SH-SY5Y (cell line): ENCODE data around the gene OTOG.

Source experiments
- GATA2 ChIP-seq: IDR thresholded peaks from 2 replicates; pipeline ENCODE4 v1.6.1; 2011; ENCODE audit warnings: mild to moderate bottlenecking, low read depth, low read length
- GATA3 ChIP-seq: IDR thresholded peaks from 2 replicates; pipeline ENCODE4 v1.6.1; 2011; ENCODE audit warnings: low read depth, mild to moderate bottlenecking, low read length, moderate library complexity

DNA sequence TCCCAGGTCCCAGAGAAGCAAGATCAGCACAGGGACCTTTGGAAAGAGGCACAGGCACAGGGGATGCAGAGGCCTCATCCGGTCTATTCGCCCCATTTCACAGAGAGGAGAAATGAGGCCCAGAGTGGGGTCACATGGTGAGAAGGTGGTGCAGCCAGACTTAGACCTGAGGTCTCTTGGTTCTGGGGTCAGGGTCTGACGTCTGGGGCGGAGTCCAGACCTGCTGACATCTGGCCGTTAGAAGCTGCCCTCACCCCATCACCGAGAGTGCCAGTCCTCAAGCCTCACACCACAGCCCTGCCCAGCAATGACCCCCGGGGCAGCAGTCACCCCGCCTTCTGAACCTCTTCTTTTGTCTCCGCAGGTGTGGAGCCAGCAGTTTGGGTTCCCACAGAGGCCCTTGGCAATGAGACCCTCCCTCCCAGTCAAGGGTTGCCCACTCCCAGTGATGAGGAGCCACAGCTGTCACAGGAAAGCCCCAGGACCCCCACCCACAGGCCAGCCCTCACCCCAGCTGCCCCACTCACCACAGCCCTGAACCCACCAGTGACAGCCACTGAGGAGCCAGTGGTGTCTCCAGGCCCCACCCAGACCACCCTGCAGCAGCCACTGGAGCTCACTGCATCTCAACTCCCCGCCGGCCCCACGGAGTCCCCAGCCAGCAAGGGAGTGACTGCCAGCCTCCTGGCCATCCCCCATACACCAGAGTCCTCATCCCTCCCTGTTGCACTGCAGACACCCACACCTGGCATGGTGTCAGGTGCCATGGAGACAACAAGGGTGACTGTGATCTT is 62.4 kb downstream of the OTOG start:
- TF ChIP-seq GATA3 = no peak
- TF ChIP-seq GATA2 = no peak
